Trophoblast cell (in vitro differentiated cells and primary cell): ENCODE results near the gene CNOT8.

Experiments
- DNase-seq, 2 donors: peaks; one replicate each; pipeline ENCODE4 v3.0.0-alpha.2; 2016
- H2AFZ ChIP-seq: 2 replicates; pipeline ENCODE4 v1.6.1; 2013; ENCODE audit warnings: low read length, moderate library complexity, mild to moderate bottlenecking; ENCODE audit not compliant: insufficient read depth, poor library complexity
- H2AK5ac ChIP-seq: 2 replicates; pipeline ENCODE4 v1.6.1; 2013; ENCODE audit warnings: mild to moderate bottlenecking, low read length
- H2BK120ac ChIP-seq: 2 replicates; pipeline ENCODE4 v1.6.1; 2013; ENCODE audit warnings: low read length, mild to moderate bottlenecking, moderate library complexity; ENCODE audit not compliant: insufficient read depth, poor library complexity
- H2BK12ac ChIP-seq: 2 replicates; pipeline ENCODE4 v1.6.1; 2013; ENCODE audit warnings: mild to moderate bottlenecking, low read length, moderate library complexity
- H2BK5ac ChIP-seq: 2 replicates; pipeline ENCODE4 v1.6.1; 2013; ENCODE audit warnings: low read length, low read depth, moderate library complexity, mild to moderate bottlenecking; ENCODE audit not compliant: poor library complexity
- H3K14ac ChIP-seq: 2 replicates; pipeline ENCODE4 v1.6.1; 2013; ENCODE audit warnings: mild to moderate bottlenecking, low read length
- H3K18ac ChIP-seq: 2 replicates; pipeline ENCODE4 v1.6.1; 2013; ENCODE audit warnings: mild to moderate bottlenecking, low read length
- H3K23ac ChIP-seq: 2 replicates; pipeline ENCODE4 v1.6.1; 2013; ENCODE audit warnings: low read length
- H3K27ac ChIP-seq: 2 replicates; pipeline ENCODE4 v1.5.1; 2013; ENCODE audit warnings: low read depth, mild to moderate bottlenecking, inconsistent platforms, low read length, moderate library complexity
- H3K27me3 ChIP-seq: 2 replicates; pipeline ENCODE4 v1.6.1; 2013; ENCODE audit warnings: inconsistent platforms, mild to moderate bottlenecking, low read length, moderate library complexity; ENCODE audit not compliant: insufficient read depth
- H3K36me3 ChIP-seq, 2 experiments: 1 replicate in 1 of 2; 2 replicates in 1 of 2; pipeline ENCODE4 v1.6.1; 2013; ENCODE audit warnings: low read length in 2 of 2, mild to moderate bottlenecking in 2 of 2, moderate library complexity in 1 of 2; ENCODE audit not compliant: insufficient read depth in 2 of 2, control insufficient read depth in 1 of 2
- H3K4ac ChIP-seq: 2 replicates; pipeline ENCODE4 v1.6.1; 2013; ENCODE audit warnings: low read depth, mild to moderate bottlenecking, low read length, moderate library complexity
- H3K4me1 ChIP-seq, 2 experiments: 1 replicate in 1 of 2; 2 replicates in 1 of 2; pipeline ENCODE4 v1.6.1; 2013; ENCODE audit warnings: low read length in 2 of 2, mild to moderate bottlenecking in 2 of 2, moderate library complexity in 1 of 2; ENCODE audit not compliant: insufficient read depth in 2 of 2, control insufficient read depth in 1 of 2
- H3K4me2 ChIP-seq: 2 replicates; pipeline ENCODE4 v1.6.1; 2013; ENCODE audit warnings: inconsistent platforms, mild to moderate bottlenecking, low read length, moderate library complexity
- H3K4me3 ChIP-seq: 2 replicates; pipeline ENCODE4 v1.5.1; 2013; ENCODE audit warnings: mild to moderate bottlenecking, low read depth, low read length, inconsistent platforms
- H3K79me1 ChIP-seq: one replicate; pipeline ENCODE4 v1.6.1; 2013; ENCODE audit warnings: low read length
- H3K79me2 ChIP-seq: 2 replicates; pipeline ENCODE4 v1.6.1; 2013; ENCODE audit warnings: low read length, mild to moderate bottlenecking; ENCODE audit not compliant: control insufficient read depth, insufficient read depth, poor library complexity
- H3K9ac ChIP-seq: 2 replicates; pipeline ENCODE4 v1.6.1; 2013; ENCODE audit warnings: mild to moderate bottlenecking, low read length
- H3K9me3 ChIP-seq: 2 replicates; pipeline ENCODE4 v1.6.1; 2013; ENCODE audit warnings: low read depth, mild to moderate bottlenecking, control low read depth, inconsistent platforms, low read length; ENCODE audit not compliant: insufficient read depth
- H4K12ac ChIP-seq: 2 replicates; pipeline ENCODE4 v1.6.1; 2013; ENCODE audit warnings: low read depth, mild to moderate bottlenecking, low read length, moderate library complexity
- H4K8ac ChIP-seq: 2 replicates; pipeline ENCODE4 v1.6.1; 2013; ENCODE audit warnings: low read depth, mild to moderate bottlenecking, low read length, moderate library complexity
- H4K91ac ChIP-seq: one replicate; pipeline ENCODE4 v1.6.1; 2013; ENCODE audit warnings: low read depth, mild to moderate bottlenecking, low read length, moderate library complexity
- WGBS: extraction: QIAGEN DNeasy Blood & Tissue Kit; methylation state at CpG from one replicate; pipeline ENCODE4 v1.1.7; 2013; ENCODE audit warnings: missing lambda C conversion rate; ENCODE audit not compliant: insufficient read length, insufficient coverage; ENCODE audit errors: extremely low coverage; 5-methylcytosine and 5-hydroxymethylcytosine counted together

The CNOT8 gene

GRCh38 chr5:154837009-154837901 is 21.2 kb upstream of the CNOT8 start:
- H3K36me3 ChIP-seq, result no peaks in the 10 kb centered on the region
- H3K4me2 ChIP-seq, result no peak overlapping the region
- no peak overlapping the region for H2BK12ac ChIP-seq
- H3K9ac ChIP-seq, result no peak overlapping the region
- no peaks in the 10 kb centered on the region for H3K9me3 ChIP-seq
- no peak overlapping the region for H3K14ac ChIP-seq
- H3K27ac ChIP-seq, result no peak overlapping the region
- H4K12ac ChIP-seq, result no peak overlapping the region
- H3K4ac ChIP-seq, result no peak overlapping the region
- H3K4me3 ChIP-seq, result no peak overlapping the region
- no peak for DNase-seq
- H2AFZ ChIP-seq, result no peak overlapping the region
- H3K79me1 ChIP-seq, result no peaks in the 10 kb centered on the region
- H2BK120ac ChIP-seq, result no peak overlapping the region
- H3K79me2 ChIP-seq, result no peaks in the 10 kb centered on the region
- no CpG with 5 or more reads among the region's 6 CpGs for WGBS
- H4K8ac ChIP-seq, result no peak overlapping the region
- H4K91ac ChIP-seq, result no peak overlapping the region
- H3K4me1 ChIP-seq, result peaks cover 0 to 8% of the 10 kb centered on the region in 2 experiments
- no peak overlapping the region for H2BK5ac ChIP-seq
- no peak overlapping the region for H3K23ac ChIP-seq
- H3K18ac ChIP-seq, result no peak overlapping the region
- no peaks in the 10 kb centered on the region for H3K27me3 ChIP-seq
- H2AK5ac ChIP-seq, result no peak overlapping the region

GRCh38 chr5:154840435-154841272 is 17.8 kb upstream of the CNOT8 start:
- Histone ChIP-seq H3K4me1 (peaks cover 0 to 12% of the 10 kb centered on the region in 2 experiments), H2AK5ac (no peak overlapping the region), H3K4ac (no peak overlapping the region), H3K9me3 (no peaks in the 10 kb centered on the region), H3K9ac (no peak overlapping the region), H3K18ac (no peak overlapping the region), H3K27me3 (no peaks in the 10 kb centered on the region), H3K79me1 (no peaks in the 10 kb centered on the region), H3K14ac (no peak overlapping the region), H2BK12ac (no peak overlapping the region), H4K12ac (no peak overlapping the region), H2BK5ac (no peak overlapping the region), H4K91ac (no peak overlapping the region), H3K4me3 (no peak overlapping the region), H2BK120ac (no peak overlapping the region), H3K27ac (no peak overlapping the region), H2AFZ (no peak overlapping the region), H3K36me3 (no peaks in the 10 kb centered on the region), H3K79me2 (no peaks in the 10 kb centered on the region), H4K8ac (no peak overlapping the region), H3K4me2 (no peak overlapping the region), H3K23ac (no peak overlapping the region)
- no CpG with 5 or more reads among the region's 6 CpGs for WGBS
- peak in 1 of 2 donors; percentile 3 for DNase-seq

GRCh38 chr5:154841273-154841661 is 17.2 kb upstream of the CNOT8 start:
- Histone ChIP-seq H3K18ac (no peak overlapping the region), H3K4ac (no peak overlapping the region), H3K14ac (no peak overlapping the region), H4K12ac (no peak overlapping the region), H3K27me3 (no peaks in the 10 kb centered on the region), H2BK12ac (no peak overlapping the region), H3K4me3 (no peak overlapping the region), H3K4me1 (peaks cover 0 to 12% of the 10 kb centered on the region in 2 experiments), H3K9me3 (no peaks in the 10 kb centered on the region), H4K8ac (no peak overlapping the region), H2BK120ac (no peak overlapping the region), H2AK5ac (no peak overlapping the region), H4K91ac (no peak overlapping the region), H3K27ac (no peak overlapping the region), H3K79me1 (no peaks in the 10 kb centered on the region), H3K4me2 (no peak overlapping the region), H2BK5ac (no peak overlapping the region), H2AFZ (no peak overlapping the region), H3K9ac (no peak overlapping the region), H3K23ac (no peak overlapping the region), H3K79me2 (no peaks in the 10 kb centered on the region), H3K36me3 (no peaks in the 10 kb centered on the region)
- DNase-seq, result no peak

- Histone ChIP-seq H3K9ac (no peak overlapping the region), H3K4me1 (peaks cover 0 to 4% of the 10 kb centered on the region in 2 experiments), H3K4me2 (no peak overlapping the region), H3K4ac (no peak overlapping the region), H3K4me3 (no peak overlapping the region), H3K23ac (no peak overlapping the region), H3K18ac (no peak overlapping the region), H4K12ac (no peak overlapping the region), H2BK12ac (no peak overlapping the region), H3K79me2 (no peaks in the 10 kb centered on the region), H3K9me3 (no peaks in the 10 kb centered on the region), H2BK5ac (no peak overlapping the region), H3K27me3 (no peaks in the 10 kb centered on the region), H4K91ac (no peak overlapping the region), H3K36me3 (no peaks in the 10 kb centered on the region), H3K27ac (peak overlapping the region; percentile 19), H2AK5ac (no peak overlapping the region), H4K8ac (no peak overlapping the region), H3K79me1 (no peaks in the 10 kb centered on the region), H2AFZ (no peak overlapping the region), H2BK120ac (no peak overlapping the region), H3K14ac (no peak overlapping the region)
- DNase-seq, result no peak
- no CpG with 5 or more reads among the region's 6 CpGs for WGBS
These were observed 15.5 kb upstream of the CNOT8 start for GRCh38 chr5:154842689-154843530.
